K562 (cell line): ENCODE measurements around the gene GPR3. TPM values are rescaled to one million over a fixed set of nuclear protein-coding genes. Genes with fewer than 3 reads are reported as not detected.

Experiments used
- ATF4 ChIP-seq: fragments of 450-650 bp; formaldehyde crosslinking; IDR thresholded peaks from 2 replicates; pipeline ENCODE4 v1.4.0; 2022; ENCODE audit warnings: mild to moderate bottlenecking, moderate library complexity
- E2F6 ChIP-seq, 2 experiments: IDR thresholded peaks; 2 replicates each; pipeline ENCODE4 v1.6.1; 2011; ENCODE audit warnings: borderline replicate concordance in 1 of 2, control low read depth in 1 of 2, low read depth in 1 of 2, low read length in 1 of 2, mild to moderate bottlenecking in 1 of 2, mixed read lengths in 1 of 2, moderate library complexity in 1 of 2; ENCODE audit not compliant: insufficient read depth in 1 of 2, insufficient read length in 1 of 2, poor library complexity in 1 of 2, severe bottlenecking in 1 of 2; ENCODE audit errors: extremely low read depth in 1 of 2
- HOXB6 ChIP-seq: fragments of 250-450 bp; sonication (Bioruptor Pico); IDR thresholded peaks from 2 replicates; pipeline ENCODE4 v1.5.1; 2022; ENCODE audit warnings: mild to moderate bottlenecking, borderline replicate concordance
- ILF3 ChIP-seq: fragments of 450-650 bp; IDR thresholded peaks from 2 replicates; pipeline ENCODE4 v1.6.1; 2018; ENCODE audit warnings: antibody characterized with exemption, mild to moderate bottlenecking, moderate library complexity, borderline replicate concordance
- KLF16 ChIP-seq: IDR thresholded peaks from 2 replicates; pipeline ENCODE4 v1.6.1; 2016; ENCODE audit warnings: antibody characterized with exemption
- MAFG ChIP-seq: fragments of 450-650 bp; conservative IDR thresholded peaks from 2 replicates; pipeline ENCODE4 v1.6.1; 2016; ENCODE audit warnings: missing genetic modification characterization, missing compliant biosample characterization
- MEIS2 ChIP-seq: fragments of 450-650 bp; IDR thresholded peaks from 2 replicates; pipeline ENCODE4 v1.6.1; 2014; ENCODE audit warnings: mild to moderate bottlenecking; ENCODE audit not compliant: partially characterized antibody
- PYGO2 ChIP-seq: fragments of 450-650 bp; IDR thresholded peaks from 2 replicates; pipeline ENCODE4 v1.6.1; 2016; ENCODE audit warnings: mild to moderate bottlenecking, missing genetic modification characterization, moderate library complexity, missing compliant biosample characterization
- SIN3B ChIP-seq: fragments of 450-650 bp; IDR thresholded peaks from 2 replicates; pipeline ENCODE4 v1.6.1; 2017; ENCODE audit warnings: low read depth, mild to moderate bottlenecking, moderate library complexity
- SRF ChIP-seq, 2 experiments: fragments of 250-450, 450-650 bp in 1 of 2; sonication (Bioruptor Pico) in 1 of 2; sonication (generic) in 1 of 2; formaldehyde crosslinking; IDR thresholded peaks; 2 replicates each; pipeline versions ENCODE4 v1.5.0 to v1.5.1; 2020 to 2022; ENCODE audit warnings: mild to moderate bottlenecking in 1 of 2, missing genetic modification reagents in 1 of 2
- UBTF ChIP-seq, 2 experiments: IDR thresholded peaks; 2 replicates each; pipeline ENCODE4 v1.6.1; 2012; ENCODE audit warnings: improper control_type of control experiment in 2 of 2, low read depth in 2 of 2, low read length in 2 of 2, borderline replicate concordance in 1 of 2
- VEZF1 ChIP-seq: fragments of 200-800 bp; sonication (Bioruptor generic); IDR thresholded peaks from 2 replicates; pipeline ENCODE4 v1.6.1; 2017; ENCODE audit warnings: missing genetic modification characterization, missing compliant biosample characterization
- ZNF124 ChIP-seq: sonication (generic); formaldehyde crosslinking; IDR thresholded peaks from 2 replicates; pipeline ENCODE4 v1.8.1; 2022; ENCODE audit warnings: missing genetic modification reagents
- ZNF23 ChIP-seq: fragments of 250-450 bp; sonication (Bioruptor Pico); IDR thresholded peaks from 2 replicates; pipeline ENCODE4 v1.4.0; 2020; ENCODE audit warnings: mild to moderate bottlenecking
- ZNF324 ChIP-seq: fragments of 250-450 bp; sonication (Bioruptor Pico); IDR thresholded peaks from 2 replicates; pipeline ENCODE4 v1.4.0; 2020; ENCODE audit warnings: mild to moderate bottlenecking
- ZNF740 ChIP-seq, 3 experiments: fragments of 200-800 bp in 1 of 3; sonication (Bioruptor generic) in 1 of 3; sonication (generic) in 1 of 3; formaldehyde crosslinking in 1 of 3; IDR thresholded peaks; 2 replicates each; pipeline versions ENCODE4 v1.6.1 to v1.8.0; 2016 to 2022; ENCODE audit warnings: mild to moderate bottlenecking in 2 of 3, missing compliant biosample characterization in 2 of 3, missing genetic modification characterization in 2 of 3, missing genetic modification reagents in 1 of 3
- ZNF76 ChIP-seq: fragments of 250-450 bp; sonication (Bioruptor Pico); IDR thresholded peaks from 2 replicates; pipeline ENCODE4 v1.4.0; 2020; ENCODE audit warnings: mild to moderate bottlenecking, moderate library complexity, borderline replicate concordance
- ZNF830 ChIP-seq: fragments of 250-450 bp; sonication (Bioruptor Pico); IDR thresholded peaks from 2 replicates; pipeline ENCODE4 v1.5.0; 2021; ENCODE audit warnings: mild to moderate bottlenecking
- polyA plus RNA-seq, 8 experiments: library from polyadenylated mRNA; depleted of rRNA in 4 of 8; stranded (reverse) in 5 of 8; unstranded in 3 of 8; fragments of >200 nt; fragmentation: Nextera tagmentation in 2 of 8; fragmentation: Illumina TruSeq in 1 of 8; extraction: Ambion mirVana in 2 of 8; extraction: Trizol in 1 of 8; gene quantifications; 2 replicates each; pipeline versions ENCODE4 v1.2.1 to v1.2.3, GENCODE V29; 2011 to 2014; ENCODE audit warnings: inconsistent platforms in 1 of 8, missing spikeins in 1 of 8
- total RNA-seq, 7 experiments: library from RNA; depleted of rRNA in 6 of 7; stranded (reverse); fragments of >200 nt in 6 of 7; fragmentation: Illumina TruSeq in 2 of 7; extraction: Trizol in 2 of 7; gene quantifications; 2 replicates each; pipeline versions ENCODE4 v1.2.1 to v1.2.3, GENCODE V29; 2011 to 2021; ENCODE audit warnings: low replicate concordance in 1 of 7

Gene GPR3
- total and polyA plus RNA-seq, 9 of the 15 experiments (the other 6 are each of a cell fraction or from before 2014, with no cell fraction given): 0.24 to 11.5 (median 3.7) TPM

GRCh38 chr1:27392096-27392777 is at the start of gene GPR3 (continued):
- TF ChIP-seq ZNF740 (CRISPR knock-in tag; IDR thresholded peaks at IDR 0.05) (no peak), ZNF740 (tag; IDR thresholded peaks at IDR 0.05) (peak in 1 of 2 experiments; percentile 71; a peak in 2 of 4 replicates), ZNF23 (CRISPR knock-in tag) (no peak), HOXB6 (CRISPR knock-in tag) (0 out of 2 replicates have a peak, but pooled peaks have one; percentile 52), ZNF830 (0 out of 2 replicates have a peak, but pooled peaks have one; percentile 54), E2F6 (IDR thresholded peaks at IDR 0.05; ENCODE audit: borderline replicate concordance in 1 of 2, extremely low read depth in 1 of 2, insufficient read depth in 1 of 2, insufficient read length in 1 of 2, low read depth in 1 of 2, low read length in 1 of 2, poor library complexity in 1 of 2, severe bottlenecking in 1 of 2) (peak; percentile 40 to 93), MEIS2 (peak; percentile 57), ZNF76 (CRISPR knock-in tag) (peak; percentile 52; the same call in 1 of the 2 replicates), ATF4 (no peak), SIN3B (peak; percentile 60), PYGO2 (no peak), UBTF (IDR thresholded peaks at IDR 0.05; ENCODE audit: borderline replicate concordance in 1 of 2, low read depth in 2 of 2, low read length in 2 of 2) (peak in 1 of 2 experiments; percentile 49; a peak in 1 of 4 replicates), ZNF124 (CRISPR knock-in tag) (0 out of 2 replicates have a peak, but pooled peaks have one; percentile 61), VEZF1 (CRISPR knock-in tag) (peak; percentile 91), MAFG (tag) (no peak), KLF16 (no peak), SRF (CRISPR knock-in tag; IDR thresholded peaks at IDR 0.05) (0 out of 4 replicates have a peak, but pooled peaks of 1 of the 2 experiments have one; percentile 28), ILF3 (no peak; the same call in 1 of the 2 replicates), ZNF324 (CRISPR knock-in tag) (no peak)
